ENCODE measurements around the gene RNF44.

Gene RNF44

GRCh38 chr5:176538989-176539384, 1.8 kb upstream of the RNF44 start:
- Histone ChIP-seq H3K27ac (ENCODE audit: low read length) (no peak overlapping the region), H3K79me2 (ENCODE audit: low read length) (peaks cover 25% of the 10 kb centered on the region), H3K9me3 (replicated peaks; ENCODE audit: insufficient read depth, low read length) (no peaks in the 10 kb centered on the region), H2AFZ (ENCODE audit: low read length) (no peak overlapping the region), H3K9ac (ENCODE audit: low read length) (no peak overlapping the region), H4K20me1 (ENCODE audit: insufficient read depth, low read length) (no peaks in the 10 kb centered on the region), H3K4me1 (ENCODE audit: low read length) (peaks cover 25% of the 10 kb centered on the region), H3K9me2 (replicated peaks; ENCODE audit: insufficient read depth, low read length) (no peaks in the 10 kb centered on the region), H3K4me3 (ENCODE audit: low read length) (no peak overlapping the region), H3K36me3 (replicated peaks; ENCODE audit: insufficient read depth, low read length) (no peaks in the 10 kb centered on the region), H3K27me3 (replicated peaks; ENCODE audit: insufficient read depth, low read length) (no peaks in the 10 kb centered on the region), H3F3A (ENCODE audit: insufficient read depth, low read length) (peaks cover 23% of the 10 kb centered on the region), H3K4me2 (ENCODE audit: low read depth, low read length) (no peak overlapping the region)
- no peak for DNase-seq
- TF ChIP-seq EZH2phosphoT487 (IDR thresholded peaks at IDR 0.05; ENCODE audit: low read length) (no peak), EZH2 (optimal IDR thresholded peaks at IDR 0.05; ENCODE audit: low read depth, low read length) (no peak), CTCF (IDR thresholded peaks at IDR 0.05; ENCODE audit: low read length) (no peak)

GRCh38 chr5:176538230-176538988, 1.2 kb upstream of the RNF44 start:
- Histone ChIP-seq H3K79me2 (ENCODE audit: low read length) (peaks cover 31% of the 10 kb centered on the region), H3K9ac (ENCODE audit: low read length) (peak overlapping the region; percentile 86; the same call in 1 of the 2 replicates), H4K20me1 (ENCODE audit: insufficient read depth, low read length) (no peaks in the 10 kb centered on the region), H2AFZ (ENCODE audit: low read length) (0 out of 2 replicates have a peak overlapping the region, but pooled peaks have one; percentile 8), H3K27me3 (replicated peaks; ENCODE audit: insufficient read depth, low read length) (no peaks in the 10 kb centered on the region), H3K9me2 (replicated peaks; ENCODE audit: insufficient read depth, low read length) (no peaks in the 10 kb centered on the region), H3K4me1 (ENCODE audit: low read length) (peaks cover 25% of the 10 kb centered on the region), H3K4me2 (ENCODE audit: low read depth, low read length) (peak overlapping the region; percentile 94), H3F3A (ENCODE audit: insufficient read depth, low read length) (peaks cover 17% of the 10 kb centered on the region), H3K4me3 (ENCODE audit: low read length) (peak overlapping the region; percentile 97), H3K9me3 (replicated peaks; ENCODE audit: insufficient read depth, low read length) (no peaks in the 10 kb centered on the region), H3K27ac (ENCODE audit: low read length) (peak overlapping the region; percentile 20; the same call in 1 of the 2 replicates), H3K36me3 (replicated peaks; ENCODE audit: insufficient read depth, low read length) (no peaks in the 10 kb centered on the region)
- TF ChIP-seq EZH2 (optimal IDR thresholded peaks at IDR 0.05; ENCODE audit: low read depth, low read length) (no peak), CTCF (IDR thresholded peaks at IDR 0.05; ENCODE audit: low read length) (no peak), EZH2phosphoT487 (IDR thresholded peaks at IDR 0.05; ENCODE audit: low read length) (no peak)
- DNase-seq: no peak

GRCh38 chr5:176537554-176538229, 490 bp upstream of the RNF44 start:
- TF ChIP-seq EZH2 (optimal IDR thresholded peaks at IDR 0.05; ENCODE audit: low read depth, low read length) (no peak), CTCF (IDR thresholded peaks at IDR 0.05; ENCODE audit: low read length) (no peak), EZH2phosphoT487 (IDR thresholded peaks at IDR 0.05; ENCODE audit: low read length) (no peak)
- peak overlapping the region; percentile 97 for H3K4me3 ChIP-seq (ENCODE audit: low read length)
- H3K4me1 ChIP-seq (ENCODE audit: low read length): peaks cover 25% of the 10 kb centered on the region
- peaks cover 17% of the 10 kb centered on the region for H3F3A ChIP-seq (ENCODE audit: insufficient read depth, low read length)
- peaks cover 38% of the 10 kb centered on the region for H3K79me2 ChIP-seq (ENCODE audit: low read length)
- no peaks in the 10 kb centered on the region for H3K36me3 ChIP-seq (replicated peaks; ENCODE audit: insufficient read depth, low read length)
- H3K4me2 ChIP-seq (ENCODE audit: low read depth, low read length): peak overlapping the region; percentile 94
- H3K27ac ChIP-seq (ENCODE audit: low read length): peak overlapping the region; percentile 83
- H3K27me3 ChIP-seq (replicated peaks; ENCODE audit: insufficient read depth, low read length): no peaks in the 10 kb centered on the region
- H4K20me1 ChIP-seq (ENCODE audit: insufficient read depth, low read length): no peaks in the 10 kb centered on the region
- no peaks in the 10 kb centered on the region for H3K9me3 ChIP-seq (replicated peaks; ENCODE audit: insufficient read depth, low read length)
- H2AFZ ChIP-seq (ENCODE audit: low read length): peak overlapping the region; percentile 96
- DNase-seq: peak; percentile 100
- H3K9ac ChIP-seq (ENCODE audit: low read length): peak overlapping the region; percentile 86
- no peaks in the 10 kb centered on the region for H3K9me2 ChIP-seq (replicated peaks; ENCODE audit: insufficient read depth, low read length)

All from MM.1S (cell line).